ENCODE results near the gene CYP1A2. TPM values are rescaled to one million over a fixed set of nuclear protein-coding genes. Genes with fewer than 3 reads are reported as not detected.

CYP1A2 gene
- total and polyA plus RNA-seq, 2 of the 13 experiments (the other 11 are each of a cell fraction or from before 2014, with no cell fraction given), result 0.07 TPM; not detected in 1

GRCh38 chr15:74799856-74800558 lies 51.4 kb downstream of the CYP1A2 start (continued):
- TF ChIP-seq ZNF670 (CRISPR knock-in tag; IDR thresholded peaks at IDR 0.05; ENCODE audit: borderline replicate concordance) (no peak), TERF1 (CRISPR knock-in tag; IDR thresholded peaks at IDR 0.05) (no peak), HCFC1 (IDR thresholded peaks at IDR 0.05; ENCODE audit: low read depth, low read length) (no peak), ZNF704 (CRISPR knock-in tag; IDR thresholded peaks at IDR 0.05; ENCODE audit: borderline replicate concordance) (no peak), KLF15 (CRISPR knock-in tag; IDR thresholded peaks at IDR 0.05; ENCODE audit: borderline replicate concordance) (no peak), ZNF468 (CRISPR knock-in tag; IDR thresholded peaks at IDR 0.05) (no peak), ZBTB7A (CRISPR knock-in tag; IDR thresholded peaks at IDR 0.05) (no peak; the same call in 1 of the 2 replicates), TCF7 (IDR thresholded peaks at IDR 0.05; ENCODE audit: low read depth) (no peak), ZNF33A (CRISPR knock-in tag; IDR thresholded peaks at IDR 0.05; ENCODE audit: borderline replicate concordance) (no peak), ZXDC (CRISPR knock-in tag; IDR thresholded peaks at IDR 0.05) (no peak), TOE1 (CRISPR knock-in tag; IDR thresholded peaks at IDR 0.05) (no peak), ZNF512B (CRISPR knock-in tag; IDR thresholded peaks at IDR 0.05; ENCODE audit: borderline replicate concordance) (no peak), ISL2 (CRISPR knock-in tag; IDR thresholded peaks at IDR 0.05) (no peak), ZNF776 (CRISPR knock-in tag; IDR thresholded peaks at IDR 0.05) (no peak), KDM3A (CRISPR knock-in tag; IDR thresholded peaks at IDR 0.05; ENCODE audit: low read depth) (no peak), ZNF30 (CRISPR knock-in tag; IDR thresholded peaks at IDR 0.05) (no peak), NPAS2 (CRISPR knock-in tag; IDR thresholded peaks at IDR 0.05; ENCODE audit: borderline replicate concordance) (no peak), ZNF296 (CRISPR knock-in tag; conservative IDR thresholded peaks at IDR 0.05) (no peak), ZNF816 (CRISPR knock-in tag; IDR thresholded peaks at IDR 0.05; ENCODE audit: borderline replicate concordance) (no peak)
- TF ChIP-seq, protein P1, sequence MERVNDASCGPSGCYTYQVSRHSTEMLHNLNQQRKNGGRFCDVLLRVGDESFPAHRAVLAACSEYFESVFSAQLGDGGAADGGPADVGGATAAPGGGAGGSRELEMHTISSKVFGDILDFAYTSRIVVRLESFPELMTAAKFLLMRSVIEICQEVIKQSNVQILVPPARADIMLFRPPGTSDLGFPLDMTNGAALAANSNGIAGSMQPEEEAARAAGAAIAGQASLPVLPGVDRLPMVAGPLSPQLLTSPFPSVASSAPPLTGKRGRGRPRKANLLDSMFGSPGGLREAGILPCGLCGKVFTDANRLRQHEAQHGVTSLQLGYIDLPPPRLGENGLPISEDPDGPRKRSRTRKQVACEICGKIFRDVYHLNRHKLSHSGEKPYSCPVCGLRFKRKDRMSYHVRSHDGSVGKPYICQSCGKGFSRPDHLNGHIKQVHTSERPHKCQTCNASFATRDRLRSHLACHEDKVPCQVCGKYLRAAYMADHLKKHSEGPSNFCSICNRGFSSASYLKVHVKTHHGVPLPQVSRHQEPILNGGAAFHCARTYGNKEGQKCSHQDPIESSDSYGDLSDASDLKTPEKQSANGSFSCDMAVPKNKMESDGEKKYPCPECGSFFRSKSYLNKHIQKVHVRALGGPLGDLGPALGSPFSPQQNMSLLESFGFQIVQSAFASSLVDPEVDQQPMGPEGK (CRISPR knock-in tag; IDR thresholded peaks at IDR 0.05), result peak; percentile 87
